SU-DHL-6 (cell line): ENCODE results near the gene SYNPR.

ENCODE experiments used
- H2AFZ ChIP-seq: fragments of 200-600 bp; sonication (generic); 2 replicates; pipeline ENCODE4 v1.6.1; 2014; ENCODE audit warnings: low read depth, mild to moderate bottlenecking, moderate library complexity, mixed read lengths, antibody characterized with exemption, low read length; ENCODE audit not compliant: severe bottlenecking
- H3F3A ChIP-seq: fragments of 200-600 bp; shearing (Covaris generic); 2 replicates; pipeline ENCODE4 v1.6.0; 2016; ENCODE audit warnings: antibody characterized with exemption, mild to moderate bottlenecking; ENCODE audit not compliant: insufficient read depth
- H3K27ac ChIP-seq: fragments of 200-600 bp; sonication (generic); 2 replicates; pipeline ENCODE4 v1.5.1; 2016; ENCODE audit warnings: low read depth, mild to moderate bottlenecking, low read length, moderate library complexity, mixed read lengths
- H3K27me3 ChIP-seq: fragments of 200-600 bp; sonication (generic), shearing (Covaris generic); 2 replicates; pipeline ENCODE4 v1.6.0; 2014; ENCODE audit warnings: mild to moderate bottlenecking, low read length
- H3K36me3 ChIP-seq: fragments of 200-600 bp; sonication (generic); 2 replicates; pipeline ENCODE4 v1.6.1; 2014; ENCODE audit warnings: mild to moderate bottlenecking, low read length, mixed read lengths
- H3K4me2 ChIP-seq: fragments of 300-600, 200-600 bp; shearing (Covaris generic), sonication (generic); 2 replicates; pipeline ENCODE4 v1.6.0; 2014; ENCODE audit warnings: low read length, low read depth, mild to moderate bottlenecking; ENCODE audit not compliant: poor library complexity, severe bottlenecking
- H3K4me3 ChIP-seq: fragments of 200-600 bp; sonication (generic); 2 replicates; pipeline ENCODE4 v1.5.1; 2014; ENCODE audit warnings: antibody characterized with exemption, low read length, mild to moderate bottlenecking, mixed read lengths; ENCODE audit not compliant: insufficient read depth, poor library complexity, severe bottlenecking
- H3K79me2 ChIP-seq: fragments of 200-600 bp; sonication (generic); 2 replicates; pipeline ENCODE4 v1.6.1; 2014; ENCODE audit warnings: mild to moderate bottlenecking, low read length, moderate library complexity; ENCODE audit not compliant: insufficient read depth
- H3K9ac ChIP-seq: fragments of 200-600 bp; sonication (generic); 2 replicates; pipeline ENCODE4 v1.7.0; 2014; ENCODE audit warnings: mild to moderate bottlenecking, low read length
- H3K9me2 ChIP-seq: fragments of 200-600 bp; sonication (generic); replicated peaks from 2 replicates; pipeline ENCODE4 v1.6.1; 2014; ENCODE audit warnings: low read length; ENCODE audit not compliant: insufficient read depth
- H3K9me3 ChIP-seq: fragments of 200-600 bp; sonication (generic); 2 replicates; pipeline ENCODE4 v1.6.1; 2014; ENCODE audit warnings: low read length, mixed read lengths; ENCODE audit not compliant: insufficient read depth
- H4K20me1 ChIP-seq: fragments of 200-600 bp; sonication (generic); 2 replicates; pipeline ENCODE4 v1.6.1; 2014; ENCODE audit warnings: low read depth, mild to moderate bottlenecking, antibody characterized with exemption, low read length, moderate library complexity, mixed read lengths
- EZH2phosphoT487 ChIP-seq: fragments of 200-600 bp; sonication (generic), shearing (Covaris generic); conservative IDR thresholded peaks from 2 replicates; pipeline ENCODE4 v1.6.1; 2018; ENCODE audit warnings: mild to moderate bottlenecking, antibody characterized with exemption, low read length, moderate library complexity, mixed read lengths
- TF ChIP-seq, protein P1 (sequence below): fragments of 200-600 bp; sonication (generic); IDR thresholded peaks from one replicate; pipeline ENCODE4 v1.5.1; 2017; ENCODE audit warnings: antibody characterized with exemption, mild to moderate bottlenecking, low read length, moderate library complexity; ENCODE audit not compliant: insufficient read depth, poor library complexity, severe bottlenecking

SYNPR gene

DNA sequence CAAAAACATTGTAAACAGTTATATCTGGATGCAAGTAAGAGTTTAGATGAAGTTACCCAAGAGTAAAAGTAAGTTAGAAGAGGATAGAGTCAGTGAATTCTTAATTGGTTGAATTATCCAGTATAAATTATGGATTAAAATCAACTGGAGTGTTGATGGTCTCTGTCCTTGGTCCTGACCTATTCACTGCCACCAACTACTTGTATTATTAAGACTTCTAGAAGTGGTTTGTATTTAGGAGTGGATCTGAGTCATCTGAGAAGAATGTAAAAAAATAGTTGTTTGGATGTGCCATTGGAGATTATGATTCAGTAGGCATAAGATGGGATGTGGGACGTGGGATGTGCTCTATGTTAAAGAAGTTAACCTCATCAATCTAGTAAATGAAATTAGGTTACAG is 86.4 kb downstream of the SYNPR start:
- H3K9me2 ChIP-seq = no peaks in the 10 kb centered on the region
- H3K36me3 ChIP-seq = no peaks in the 10 kb centered on the region
- H3K79me2 ChIP-seq = no peaks in the 10 kb centered on the region
- H4K20me1 ChIP-seq = no peaks in the 10 kb centered on the region
- H3K27ac ChIP-seq = no peak overlapping the region
- H2AFZ ChIP-seq = no peak overlapping the region
- no peak overlapping the region for H3K9ac ChIP-seq
- H3K4me2 ChIP-seq = no peak overlapping the region
- H3K27me3 ChIP-seq = no peaks in the 10 kb centered on the region
- no peak for TF ChIP-seq EZH2phosphoT487
- TF ChIP-seq, protein P1, sequence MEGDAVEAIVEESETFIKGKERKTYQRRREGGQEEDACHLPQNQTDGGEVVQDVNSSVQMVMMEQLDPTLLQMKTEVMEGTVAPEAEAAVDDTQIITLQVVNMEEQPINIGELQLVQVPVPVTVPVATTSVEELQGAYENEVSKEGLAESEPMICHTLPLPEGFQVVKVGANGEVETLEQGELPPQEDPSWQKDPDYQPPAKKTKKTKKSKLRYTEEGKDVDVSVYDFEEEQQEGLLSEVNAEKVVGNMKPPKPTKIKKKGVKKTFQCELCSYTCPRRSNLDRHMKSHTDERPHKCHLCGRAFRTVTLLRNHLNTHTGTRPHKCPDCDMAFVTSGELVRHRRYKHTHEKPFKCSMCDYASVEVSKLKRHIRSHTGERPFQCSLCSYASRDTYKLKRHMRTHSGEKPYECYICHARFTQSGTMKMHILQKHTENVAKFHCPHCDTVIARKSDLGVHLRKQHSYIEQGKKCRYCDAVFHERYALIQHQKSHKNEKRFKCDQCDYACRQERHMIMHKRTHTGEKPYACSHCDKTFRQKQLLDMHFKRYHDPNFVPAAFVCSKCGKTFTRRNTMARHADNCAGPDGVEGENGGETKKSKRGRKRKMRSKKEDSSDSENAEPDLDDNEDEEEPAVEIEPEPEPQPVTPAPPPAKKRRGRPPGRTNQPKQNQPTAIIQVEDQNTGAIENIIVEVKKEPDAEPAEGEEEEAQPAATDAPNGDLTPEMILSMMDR = no peak
- no peak overlapping the region for H3K4me3 ChIP-seq
- no peaks in the 10 kb centered on the region for H3K9me3 ChIP-seq
- H3F3A ChIP-seq = no peaks in the 10 kb centered on the region

DNA sequence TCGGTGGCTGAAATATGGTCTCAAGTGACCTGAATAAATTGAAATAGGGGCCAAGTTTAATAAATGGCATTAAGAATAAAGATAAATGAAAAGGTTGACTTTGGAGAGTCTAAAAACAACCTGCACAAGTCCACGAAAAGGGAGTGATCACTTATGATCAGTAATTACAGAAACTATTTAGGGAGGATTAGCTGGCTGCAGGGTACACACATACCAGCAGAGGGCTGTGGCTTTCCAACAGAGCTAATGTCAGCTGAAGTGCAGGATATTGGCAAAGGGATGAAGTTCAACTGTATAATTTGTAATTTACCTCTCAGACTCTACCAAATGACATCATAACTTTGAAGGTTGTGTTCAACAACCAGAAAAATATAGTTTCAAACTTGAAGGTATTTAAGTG is 86.8 kb downstream of the SYNPR start:
- Histone ChIP-seq H3K9me3 (no peaks in the 10 kb centered on the region), H3F3A (no peaks in the 10 kb centered on the region), H3K9me2 (no peaks in the 10 kb centered on the region), H4K20me1 (no peaks in the 10 kb centered on the region), H3K4me3 (no peak overlapping the region), H2AFZ (no peak overlapping the region), H3K9ac (no peak overlapping the region), H3K27me3 (no peaks in the 10 kb centered on the region), H3K36me3 (no peaks in the 10 kb centered on the region), H3K79me2 (no peaks in the 10 kb centered on the region), H3K27ac (no peak overlapping the region), H3K4me2 (no peak overlapping the region)
- TF ChIP-seq, protein P1 = no peak
- TF ChIP-seq EZH2phosphoT487 = no peak

DNA sequence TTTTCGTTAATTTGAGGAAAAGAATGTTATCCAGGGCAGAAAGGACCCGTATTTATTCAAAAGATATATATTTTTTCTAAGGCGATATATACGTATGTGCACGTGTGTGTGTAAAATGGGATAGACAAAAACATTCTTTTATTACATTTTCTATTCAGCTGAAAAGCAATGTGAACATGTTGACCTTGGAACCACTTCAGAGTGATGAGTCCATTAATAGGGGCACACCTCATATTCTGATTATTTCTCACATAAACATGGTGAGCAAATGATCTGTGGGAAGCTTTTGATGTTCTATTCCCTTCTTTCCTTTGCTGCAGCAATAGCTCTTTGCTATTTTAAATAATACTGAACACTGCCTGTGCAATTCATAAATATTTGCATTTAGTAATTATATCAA is 87.6 kb downstream of the SYNPR start:
- no peak overlapping the region for H3K27ac ChIP-seq
- no peaks in the 10 kb centered on the region for H3F3A ChIP-seq
- no peaks in the 10 kb centered on the region for H4K20me1 ChIP-seq
- H3K9me2 ChIP-seq = no peaks in the 10 kb centered on the region
- no peaks in the 10 kb centered on the region for H3K27me3 ChIP-seq
- no peaks in the 10 kb centered on the region for H3K36me3 ChIP-seq
- H3K4me3 ChIP-seq = no peak overlapping the region
- TF ChIP-seq, protein P1 = no peak
- TF ChIP-seq EZH2phosphoT487 = no peak
- H3K9me3 ChIP-seq = no peaks in the 10 kb centered on the region
- no peak overlapping the region for H3K4me2 ChIP-seq
- no peak overlapping the region for H2AFZ ChIP-seq
- H3K79me2 ChIP-seq = no peaks in the 10 kb centered on the region
- H3K9ac ChIP-seq = no peak overlapping the region

DNA sequence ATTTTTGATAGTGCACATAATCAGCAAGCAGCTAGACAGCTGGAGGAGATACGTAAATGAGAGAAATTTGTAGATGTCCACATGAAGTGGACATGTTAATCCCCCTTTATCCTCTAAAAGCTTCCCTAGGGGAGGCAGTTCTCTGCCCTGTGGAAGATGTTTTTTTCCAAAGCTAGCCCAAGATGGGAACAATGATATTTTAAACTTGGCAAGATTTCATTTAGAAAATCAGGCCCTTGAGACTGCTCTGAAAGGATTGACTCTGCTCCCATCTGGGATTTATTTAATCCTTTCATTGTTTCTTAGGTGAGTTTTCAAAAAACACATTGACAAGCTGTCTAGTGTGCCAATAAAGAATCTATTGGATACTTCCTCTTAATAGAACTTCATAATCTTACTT is 92.0 kb downstream of the SYNPR start:
- no peaks in the 10 kb centered on the region for H3K36me3 ChIP-seq
- no peaks in the 10 kb centered on the region for H3K9me2 ChIP-seq
- H3K9ac ChIP-seq = no peak overlapping the region
- no peaks in the 10 kb centered on the region for H3K79me2 ChIP-seq
- H3K27me3 ChIP-seq = no peaks in the 10 kb centered on the region
- no peak overlapping the region for H3K4me3 ChIP-seq
- H4K20me1 ChIP-seq = no peaks in the 10 kb centered on the region
- no peak overlapping the region for H3K4me2 ChIP-seq
- H3K27ac ChIP-seq = no peak overlapping the region
- TF ChIP-seq, protein P1 = no peak
- no peak for TF ChIP-seq EZH2phosphoT487
- H3K9me3 ChIP-seq = no peaks in the 10 kb centered on the region
- H2AFZ ChIP-seq = no peak overlapping the region
- no peaks in the 10 kb centered on the region for H3F3A ChIP-seq
